GM21515 (cell line): ENCODE results near the gene CELA2B.
"Not testable (repeated sequence)": the region's sequence is repeated elsewhere in the genome, so short reads cannot be mapped to it uniquely, and the experiment has no call there.

Experiments
- ATAC-seq: cut with Tn5 transposase; IDR thresholded peaks from one replicate; pipeline ENCODE4 v1.9.1; 2021; ENCODE audit not compliant: unreplicated experiment

The CELA2B gene

GRCh38 chr1:15465674-15466073 is 10.2 kb upstream of the CELA2B start:
- no peak for ATAC-seq

GRCh38 chr1:15466955-15467625 is 8.8 kb upstream of the CELA2B start:
- not testable (repeated sequence) for ATAC-seq

GRCh38 chr1:15468145-15468544 is 7.8 kb upstream of the CELA2B start:
- no peak for ATAC-seq

DNA sequence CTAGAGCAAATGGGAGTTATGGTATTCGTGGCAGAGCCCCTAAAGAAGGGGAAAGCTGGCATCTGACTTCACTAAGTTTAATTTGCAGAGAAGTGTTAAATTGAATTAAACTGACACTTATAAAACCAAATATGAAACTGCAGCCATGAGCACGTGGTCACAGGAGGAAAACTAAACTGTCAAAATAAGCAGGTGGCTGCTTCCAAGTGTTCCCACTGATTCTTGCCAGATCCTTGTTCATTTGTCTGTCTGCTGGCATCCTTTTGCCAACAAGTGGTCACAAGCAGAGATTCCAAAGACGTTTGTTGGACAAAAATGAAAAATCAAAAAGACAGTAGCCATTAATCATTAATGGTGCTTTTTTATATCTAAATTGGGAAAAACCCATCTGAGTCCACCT is 6.5 kb upstream of the CELA2B start:
- ATAC-seq = no peak

- not testable (repeated sequence) for ATAC-seq
Observed at GRCh38 chr1:15469821-15470448, 6.0 kb upstream of the CELA2B start.

GRCh38 chr1:15471067-15471466 is 4.8 kb upstream of the CELA2B start:
- ATAC-seq = not testable (repeated sequence)

DNA sequence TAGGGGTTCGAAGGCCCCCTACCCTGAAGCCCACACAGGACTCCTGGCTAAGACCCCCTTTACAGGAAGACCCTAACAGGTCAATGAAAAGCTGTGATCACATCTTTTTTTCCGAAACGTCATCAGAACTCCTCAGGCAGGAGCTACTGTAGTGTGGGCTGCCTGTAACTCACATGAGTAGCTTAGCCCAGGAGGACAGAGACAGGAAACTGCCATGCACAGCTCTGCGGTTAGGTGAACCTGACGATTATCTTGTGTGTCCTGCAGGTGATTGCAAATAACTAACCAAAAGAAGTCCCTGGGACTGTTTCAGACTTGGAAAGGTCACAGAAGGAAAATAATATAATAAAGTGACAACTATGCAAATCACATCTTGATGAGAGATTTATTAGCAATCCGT is 4.2 kb upstream of the CELA2B start:
- not testable (repeated sequence) for ATAC-seq

DNA sequence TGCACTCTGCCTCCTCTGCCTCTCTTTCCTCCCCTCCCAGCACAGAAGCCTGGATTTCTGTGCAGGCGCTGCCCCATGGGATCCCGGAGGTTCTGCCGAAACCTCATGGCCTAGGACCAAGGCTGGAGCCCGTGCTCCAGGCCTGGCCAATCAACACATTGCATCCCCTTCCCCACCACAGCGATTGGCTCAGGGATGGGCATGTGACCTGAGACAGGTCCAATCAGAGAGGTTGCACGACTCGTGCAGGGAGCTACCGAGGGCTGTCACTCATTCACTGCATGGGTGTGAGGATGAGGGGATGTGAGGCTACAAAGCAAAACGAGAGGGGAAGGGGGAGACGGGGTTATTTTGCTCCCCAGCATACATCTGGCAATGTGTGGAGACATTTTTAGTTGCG is 3.3 kb upstream of the CELA2B start:
- ATAC-seq = no peak

DNA sequence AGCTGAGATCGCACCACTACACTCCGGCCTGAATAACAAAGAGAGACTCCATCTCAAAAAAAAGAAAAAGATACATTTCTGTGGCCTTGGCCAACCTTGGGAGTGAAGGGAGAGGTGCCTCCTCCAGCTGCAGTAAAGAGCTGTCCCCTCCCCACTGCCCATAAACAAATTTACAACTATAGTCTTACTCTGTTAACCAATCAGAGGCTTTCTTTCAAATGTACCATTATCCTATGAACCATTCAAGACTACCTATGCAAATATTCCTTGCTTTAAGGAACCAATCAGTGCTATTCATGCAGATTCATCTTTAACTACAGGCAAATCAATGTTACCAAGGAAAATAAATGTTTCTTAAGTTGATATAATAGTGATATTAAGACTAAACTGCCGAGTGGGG is 1.0 kb downstream of the CELA2B start:
- no peak for ATAC-seq

DNA sequence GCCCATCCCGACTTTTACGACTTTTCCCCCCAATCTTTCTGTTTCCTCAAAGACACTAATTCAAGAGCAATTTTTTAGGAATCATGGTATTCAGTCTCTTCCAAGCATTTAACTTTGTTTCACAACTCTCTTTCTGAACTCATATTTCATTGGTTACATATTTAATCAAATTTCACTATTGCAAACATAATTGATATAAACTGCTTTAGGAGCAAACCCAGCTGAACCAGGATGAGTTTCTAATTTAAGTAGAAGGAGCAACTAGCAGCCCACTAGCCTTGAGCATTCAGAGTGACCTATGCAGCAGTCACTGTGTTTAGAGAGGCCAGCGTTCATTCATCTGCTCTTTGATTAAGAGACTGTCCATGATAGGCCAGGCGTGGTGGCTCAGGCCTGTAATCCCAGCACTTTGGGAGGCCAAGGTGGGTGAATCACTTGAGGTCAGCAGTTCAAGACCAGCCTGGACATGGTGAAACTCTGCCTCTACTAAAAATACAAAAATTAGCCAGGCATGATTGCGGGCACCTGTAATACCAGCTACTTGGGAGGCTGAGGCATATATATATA is 1.8 kb downstream of the CELA2B start:
- no peak for ATAC-seq

DNA sequence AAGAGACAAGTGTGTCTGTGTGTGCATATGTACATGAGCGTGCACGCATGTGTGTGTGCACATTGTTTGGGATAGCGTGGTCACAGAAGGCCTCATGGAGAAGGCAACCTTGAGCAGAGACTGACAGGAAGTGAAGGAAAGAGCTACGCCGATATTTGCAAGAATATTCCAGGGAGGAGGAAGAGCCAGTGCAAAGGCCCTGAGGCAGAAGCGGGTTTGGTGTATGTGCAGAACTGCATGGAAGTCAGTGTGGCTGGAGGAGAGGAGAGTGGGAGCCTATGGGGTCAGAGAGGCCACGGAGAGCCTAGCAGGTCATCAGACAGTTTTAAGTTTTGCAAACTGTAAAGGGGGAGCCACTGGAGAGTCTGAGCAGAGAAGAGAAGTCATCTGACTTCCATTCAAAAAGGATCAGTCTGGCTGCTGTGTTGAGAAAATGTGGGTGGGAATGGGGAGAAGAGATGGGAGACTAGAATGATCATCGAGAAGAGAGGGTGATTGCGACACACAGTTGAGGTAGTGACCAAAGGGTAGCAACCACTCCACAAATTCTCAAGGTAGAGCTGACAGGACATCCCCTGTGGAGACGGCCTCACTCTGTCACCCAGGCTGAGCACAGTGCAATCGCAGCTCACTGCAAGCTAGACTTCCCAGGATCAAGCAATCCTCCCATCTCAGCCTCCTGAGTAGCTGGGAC is 3.9 kb downstream of the CELA2B start:
- ATAC-seq = no peak

- not testable (repeated sequence) for ATAC-seq
Observed at GRCh38 chr1:15482455-15482854, 6.6 kb downstream of the CELA2B start.

GRCh38 chr1:15482983-15483543 is 7.2 kb downstream of the CELA2B start:
- not testable (repeated sequence) for ATAC-seq

DNA sequence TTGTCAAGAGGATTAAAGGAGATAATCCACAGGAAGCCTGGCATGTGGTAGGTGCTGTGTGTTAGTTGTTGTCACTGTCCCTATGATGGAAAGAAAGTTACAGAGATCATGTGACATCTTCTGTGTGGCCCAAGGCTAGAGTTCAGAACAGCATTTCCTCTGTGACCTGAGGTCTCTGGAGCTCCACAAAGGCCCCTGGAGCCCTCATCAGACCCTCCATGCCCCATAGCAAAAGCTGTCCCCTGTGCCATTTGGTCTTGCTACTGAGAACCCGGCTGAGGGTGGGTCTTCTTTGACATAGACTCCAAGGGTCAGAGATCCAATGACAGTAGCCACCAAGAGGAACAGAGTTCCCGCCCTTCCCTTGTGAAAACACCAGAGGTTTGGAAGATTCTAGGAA is 8.1 kb downstream of the CELA2B start:
- ATAC-seq = no peak

DNA sequence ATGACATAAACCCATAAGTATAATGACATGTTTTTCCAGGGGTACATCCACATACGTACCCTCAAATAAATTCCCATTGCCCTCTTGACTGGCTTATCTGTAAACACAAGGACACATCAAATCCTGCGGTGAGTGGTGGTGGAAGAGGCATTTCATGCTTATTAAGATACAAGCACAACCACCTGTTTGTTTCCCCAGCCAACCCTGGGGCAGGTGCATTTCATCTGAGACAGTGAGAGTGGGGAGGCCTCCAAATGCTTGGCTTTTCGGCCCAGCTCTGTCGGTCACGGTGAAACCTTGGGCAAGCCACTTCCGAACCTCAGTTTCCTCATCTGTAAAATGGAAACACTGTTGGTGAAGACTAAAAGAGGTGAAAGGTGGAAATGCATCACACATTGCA is 8.5 kb downstream of the CELA2B start:
- not testable (repeated sequence) for ATAC-seq

DNA sequence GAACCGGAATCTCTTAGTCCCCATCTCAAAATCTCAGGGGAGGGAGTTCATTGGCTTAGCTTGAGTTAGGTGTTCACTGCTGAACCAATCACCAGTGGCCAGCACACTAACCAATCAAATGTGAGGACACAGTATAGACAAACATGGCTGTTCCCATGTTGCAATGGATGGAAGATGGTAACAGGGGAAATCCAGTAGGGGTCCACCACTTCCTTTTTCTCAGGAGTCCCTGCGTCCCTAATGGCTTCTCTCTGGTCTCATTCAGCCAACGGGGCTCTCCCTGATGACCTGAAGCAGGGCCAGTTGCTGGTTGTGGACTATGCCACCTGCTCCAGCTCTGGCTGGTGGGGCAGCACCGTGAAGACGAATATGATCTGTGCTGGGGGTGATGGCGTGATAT is 9.7 kb downstream of the CELA2B start:
- ATAC-seq = no peak

- ATAC-seq = not testable (repeated sequence)
Observed at GRCh38 chr1:15486844-15487610, 11.1 kb downstream of the CELA2B start.

- ATAC-seq = no peak
Observed at GRCh38 chr1:15488371-15488770, 12.5 kb downstream of the CELA2B start.

DNA sequence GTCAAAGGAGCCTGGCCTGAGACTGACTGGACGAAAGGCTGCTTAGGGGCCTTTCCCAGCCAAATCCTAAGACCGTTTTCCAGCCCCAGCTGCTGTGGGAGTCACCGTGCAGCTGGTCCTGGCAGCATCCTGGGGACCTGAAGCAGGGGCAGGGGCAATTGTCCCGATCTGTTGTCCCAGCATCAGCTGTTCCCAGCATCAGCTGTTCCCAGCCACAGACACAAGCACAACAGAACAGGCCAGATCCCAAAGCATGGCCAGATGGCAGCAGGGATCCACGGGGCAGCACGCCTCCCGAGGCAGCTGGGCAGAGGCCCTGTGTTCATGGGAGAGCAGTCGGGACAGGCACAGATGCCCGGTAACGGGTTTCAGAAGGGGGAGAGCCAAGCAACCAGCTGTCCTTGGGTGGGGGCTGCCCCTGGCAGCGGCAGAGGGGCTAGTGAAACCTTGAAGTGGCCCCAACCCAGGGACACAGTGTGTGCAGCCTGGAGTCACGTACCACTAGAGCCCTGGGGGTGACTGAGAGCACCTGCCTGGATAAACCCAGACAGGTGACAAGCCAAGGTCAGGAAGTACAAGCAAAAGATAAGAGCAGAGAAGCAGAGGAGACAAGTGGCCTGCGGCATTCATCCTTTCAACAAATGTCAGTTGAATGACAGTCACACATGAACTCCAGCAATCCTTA is 13.3 kb downstream of the CELA2B start:
- no peak for ATAC-seq

GRCh38 chr1:15491010-15491409 is 15.1 kb downstream of the CELA2B start:
- ATAC-seq = not testable (repeated sequence)
